GM23338 (cell line): Measurements from ENCODE around the gene RNASE8.

Source experiments
- CREB1 ChIP-seq: fragments of 250-450 bp; sonication (Bioruptor Pico); IDR thresholded peaks from 2 replicates; pipeline ENCODE4 v1.5.0; 2020; ENCODE audit warnings: low read depth, mild to moderate bottlenecking, moderate library complexity
- CTCF ChIP-seq, 2 experiments: fragments of 200-600 bp in 1 of 2; sonication (generic) in 1 of 2; conservative IDR thresholded peaks; 2 replicates each; pipeline versions ENCODE4 v1.5.1 to v1.6.1; 2016 to 2017; ENCODE audit warnings: antibody characterized with exemption in 2 of 2, low read depth in 2 of 2, mild to moderate bottlenecking in 2 of 2, moderate library complexity in 1 of 2
- JUNB ChIP-seq: IDR thresholded peaks from one replicate; pipeline ENCODE4 v1.6.1; 2016; ENCODE audit warnings: antibody characterized with exemption; ENCODE audit not compliant: unreplicated experiment

GRCh38 chr14:21024585-21025370 lies 32.8 kb upstream of the RNASE8 start, which contains the start of gene NDRG2:
- no peak for TF ChIP-seq JUNB
- TF ChIP-seq CTCF (conservative IDR thresholded peaks at IDR 0.05; ENCODE audit: low read depth in 2 of 2) = no peak
- TF ChIP-seq CREB1 (CRISPR knock-in tag) = no peak
